ENCODE results near the gene TRIO.

The TRIO gene

GRCh38 chr5:14226554-14226953 lies 83.4 kb downstream of the TRIO start:
- no peak for DNase-seq (ENCODE audit: low read depth)

GRCh38 chr5:14226992-14227391 lies 83.8 kb downstream of the TRIO start:
- DNase-seq (ENCODE audit: low read depth): no peak

GRCh38 chr5:14227513-14227912 lies 84.4 kb downstream of the TRIO start:
- no peak for DNase-seq (ENCODE audit: low read depth)

- no peak for DNase-seq (ENCODE audit: low read depth)
These were observed 85.1 kb downstream of the TRIO start for GRCh38 chr5:14228219-14228618.

GRCh38 chr5:14229181-14229580 lies 86.0 kb downstream of the TRIO start:
- no peak for DNase-seq (ENCODE audit: low read depth)

DNA sequence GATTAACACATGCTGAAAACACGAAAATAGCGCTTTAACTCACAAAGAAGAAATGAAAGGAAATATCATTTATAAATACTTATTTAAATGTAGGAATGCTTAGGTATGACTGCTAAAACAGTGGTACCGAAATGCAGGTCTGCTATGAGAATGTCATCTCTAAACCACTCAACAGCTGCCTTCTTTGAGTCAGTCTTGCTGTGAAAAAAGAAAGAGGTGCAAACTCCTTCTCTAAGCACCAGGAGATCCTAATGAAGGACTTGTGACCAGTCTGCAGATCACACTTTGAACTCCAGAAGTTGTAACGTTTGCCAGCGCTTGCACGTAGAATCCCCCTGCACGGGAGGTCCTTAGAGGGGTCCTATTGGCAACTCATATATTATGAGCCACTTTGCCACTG lies 86.6 kb downstream of the TRIO start:
- no peak for DNase-seq (ENCODE audit: low read depth)

GRCh38 chr5:14231156-14231555 lies 88.0 kb downstream of the TRIO start:
- DNase-seq (ENCODE audit: low read depth): no peak

- DNase-seq (ENCODE audit: low read depth): no peak
These were observed 88.7 kb downstream of the TRIO start for GRCh38 chr5:14231890-14232289.

- no peak for DNase-seq (ENCODE audit: low read depth)
These were observed 91.1 kb downstream of the TRIO start for GRCh38 chr5:14234204-14234603.

DNA sequence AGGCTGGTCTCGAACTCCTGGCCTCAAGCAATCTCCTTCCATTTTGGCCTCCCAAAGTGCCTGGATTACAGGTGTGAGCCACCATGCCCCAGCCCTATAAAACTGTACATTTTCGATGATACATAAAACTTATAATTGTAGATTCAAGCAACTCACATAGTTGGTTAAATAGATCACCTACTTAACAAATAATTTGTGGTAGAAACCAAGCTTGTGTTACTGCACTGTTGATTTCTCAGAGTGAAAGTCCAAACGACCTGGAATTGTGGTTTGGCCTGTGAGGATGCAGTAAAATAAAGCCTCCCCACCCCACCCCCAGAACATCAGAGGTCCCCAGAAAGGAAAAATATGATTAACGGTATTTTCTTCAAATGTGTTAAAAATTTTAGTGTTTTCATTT lies 92.7 kb downstream of the TRIO start:
- no peak for DNase-seq (ENCODE audit: low read depth)

- DNase-seq (ENCODE audit: low read depth): no peak
These were observed 93.6 kb downstream of the TRIO start for GRCh38 chr5:14236757-14237156.

DNA sequence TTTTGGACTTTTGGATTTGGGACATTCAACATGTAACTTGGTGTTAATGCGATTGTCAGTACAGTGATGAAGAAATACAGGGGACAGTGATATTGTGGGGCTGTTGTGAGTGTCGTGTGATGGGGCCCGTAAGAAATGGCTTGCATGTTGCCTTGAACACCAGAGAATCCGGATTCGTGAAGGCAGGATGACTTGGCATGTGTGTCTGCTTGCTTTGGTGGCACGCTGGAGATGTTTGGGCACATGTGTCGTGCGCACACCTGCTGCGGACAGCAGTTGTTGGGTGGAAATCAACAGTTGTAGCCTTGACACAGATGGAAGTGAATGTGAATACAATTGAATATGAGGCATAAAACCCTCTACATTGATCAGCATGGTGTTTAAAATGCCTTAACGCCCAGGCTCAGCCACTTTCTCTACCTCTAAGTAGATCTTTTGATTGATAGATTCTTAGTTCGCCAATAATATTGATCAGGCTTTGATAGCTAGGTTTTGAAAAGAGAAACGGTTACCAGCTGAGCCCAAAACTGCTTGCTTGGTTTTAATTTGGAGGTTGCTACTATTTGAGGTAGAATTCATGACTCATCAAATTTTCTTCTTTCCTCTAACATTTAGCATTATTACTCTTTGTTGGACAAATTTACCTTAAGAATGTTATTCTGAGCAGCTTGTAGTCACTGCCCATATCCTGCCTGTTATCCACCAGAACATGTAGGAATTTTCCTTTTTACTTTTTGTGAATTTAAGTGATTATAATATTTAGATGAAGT lies 94.4 kb downstream of the TRIO start:
- no peak for DNase-seq (ENCODE audit: low read depth)

- no peak for DNase-seq (ENCODE audit: low read depth)
These were observed 95.1 kb downstream of the TRIO start for GRCh38 chr5:14238272-14238671.

GRCh38 chr5:14239404-14239803 lies 96.3 kb downstream of the TRIO start:
- DNase-seq (ENCODE audit: low read depth): no peak

GRCh38 chr5:14239951-14240350 lies 96.8 kb downstream of the TRIO start:
- no peak for DNase-seq (ENCODE audit: low read depth)

DNA sequence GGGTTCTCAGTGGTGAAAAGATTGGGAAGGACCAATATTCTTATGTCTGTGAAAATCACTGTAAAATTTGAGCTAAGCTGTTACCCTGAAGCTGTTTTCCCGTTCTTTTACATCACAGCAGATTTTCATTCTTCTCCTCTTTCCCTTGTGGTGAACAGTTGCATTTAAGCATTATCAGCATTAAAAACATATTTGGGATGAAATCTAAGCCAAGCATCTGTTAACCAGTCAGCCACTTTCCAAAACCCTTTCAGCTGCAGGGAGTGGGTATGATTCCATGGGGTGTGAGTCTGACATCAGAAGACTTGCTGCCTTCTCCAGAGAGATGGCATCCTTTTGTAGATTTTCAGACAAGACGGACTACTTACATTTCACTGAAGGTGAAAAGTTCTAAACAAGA lies 97.2 kb downstream of the TRIO start:
- no peak for DNase-seq (ENCODE audit: low read depth)

DNA sequence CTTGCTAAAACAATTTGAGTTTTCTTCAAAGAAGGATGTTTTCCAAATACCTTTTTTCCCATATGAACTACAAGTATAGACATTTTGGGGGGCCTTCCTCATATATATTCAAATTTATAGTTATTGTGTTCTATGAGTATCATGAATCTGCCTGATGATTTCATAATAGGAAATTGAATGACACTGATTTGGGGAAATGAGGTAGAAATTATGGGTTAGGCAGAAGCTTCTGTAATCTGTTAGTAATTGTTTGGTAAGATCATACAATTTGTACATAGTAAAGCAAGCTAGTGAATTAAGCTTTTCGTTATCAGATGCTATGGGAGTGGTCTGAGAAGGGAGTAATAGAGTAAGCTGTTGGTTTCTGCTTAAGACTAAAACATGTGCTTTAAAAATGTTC lies 98.0 kb downstream of the TRIO start:
- no peak for DNase-seq (ENCODE audit: low read depth)

- no peak for DNase-seq (ENCODE audit: low read depth)
These were observed 99.3 kb downstream of the TRIO start for GRCh38 chr5:14242447-14242846.

DNA sequence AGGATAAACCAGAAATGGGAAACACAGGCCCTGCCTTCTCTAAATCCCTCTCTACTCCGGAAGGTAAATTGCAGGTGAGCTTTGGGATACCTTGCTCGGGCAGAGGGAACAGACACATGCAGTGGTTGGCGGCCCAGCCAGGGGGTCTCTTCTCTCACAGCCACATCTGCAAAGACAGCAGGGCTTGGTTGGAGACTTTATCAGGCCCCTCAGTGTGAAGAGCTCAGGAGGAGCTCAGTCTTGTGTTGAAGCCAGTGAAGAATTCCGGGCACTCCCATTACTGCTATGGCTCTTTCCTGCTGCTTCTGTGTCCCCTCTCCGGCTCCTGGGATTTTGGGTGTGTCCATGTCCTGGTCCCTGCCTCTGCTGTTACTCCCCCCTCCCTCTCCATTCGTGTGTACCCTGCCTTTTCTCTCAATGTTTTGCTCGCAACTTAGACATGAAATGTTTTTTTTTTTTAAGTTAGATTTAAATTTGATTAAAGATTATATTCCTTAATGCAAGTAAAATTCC lies 99.8 kb downstream of the TRIO start:
- no peak for DNase-seq (ENCODE audit: low read depth)

DNA sequence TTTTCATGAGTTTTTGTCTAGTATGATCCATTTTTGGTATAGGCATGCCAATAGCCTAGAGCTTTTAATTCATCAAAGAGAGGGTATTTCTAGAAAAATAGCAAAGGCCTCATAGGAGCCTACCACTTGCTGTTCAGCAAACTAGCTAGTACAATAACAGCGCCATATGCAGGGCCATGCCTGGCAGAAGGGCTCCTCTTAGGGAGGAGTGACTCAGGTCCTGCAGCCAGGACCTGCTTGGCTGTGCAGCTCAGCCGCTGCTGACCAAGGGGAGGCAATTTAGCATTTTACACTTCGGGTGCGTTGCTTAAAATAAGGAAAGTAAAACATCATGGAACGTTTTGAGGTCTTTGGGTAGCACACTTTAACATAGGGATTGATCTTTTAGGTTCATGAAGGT lies 100.6 kb downstream of the TRIO start:
- DNase-seq (ENCODE audit: low read depth): no peak

- no peak for DNase-seq (ENCODE audit: low read depth)
These were observed 101.6 kb downstream of the TRIO start for GRCh38 chr5:14244721-14245120.

- no peak for DNase-seq (ENCODE audit: low read depth)
These were observed 102.2 kb downstream of the TRIO start for GRCh38 chr5:14245132-14245925.

DNA sequence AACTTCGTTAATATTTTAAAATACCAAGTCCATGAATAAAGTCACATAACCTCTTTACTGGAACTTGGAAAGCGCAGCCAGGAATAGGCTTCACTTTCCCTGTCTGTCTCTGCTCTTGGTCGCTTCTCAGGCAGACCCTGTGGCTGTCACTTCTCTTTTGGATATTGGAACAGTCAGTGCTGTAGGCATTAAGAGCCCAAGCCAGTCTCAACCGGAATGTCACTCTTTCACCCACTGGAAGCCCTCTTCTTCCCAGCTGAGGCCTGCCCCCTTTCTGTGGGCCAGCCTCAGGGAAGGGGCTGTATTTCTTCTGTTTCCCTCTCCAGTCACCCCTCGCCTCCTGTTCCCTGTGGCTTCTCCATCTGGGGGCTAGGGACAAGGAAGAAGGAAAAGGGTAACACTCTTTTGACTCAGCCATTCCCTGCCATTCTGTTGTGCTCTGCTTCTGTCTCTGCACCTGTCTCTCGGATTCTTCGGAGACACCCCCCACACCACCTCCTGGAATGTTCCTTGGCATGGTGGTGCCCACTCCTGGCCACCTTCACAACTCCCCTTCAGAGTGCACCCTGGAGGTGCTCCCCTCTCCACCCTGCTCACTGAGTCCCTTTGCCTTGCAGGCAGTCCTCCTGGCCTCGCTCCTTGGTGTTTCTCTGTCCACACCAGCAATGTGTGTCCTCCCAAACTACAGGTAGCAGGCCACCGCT lies 103.4 kb downstream of the TRIO start:
- DNase-seq (ENCODE audit: low read depth): no peak
